Chondrocyte (in vitro differentiated cells): ENCODE results near the gene SCAPER. TPM values are rescaled to one million over a fixed set of nuclear protein-coding genes. Genes with fewer than 3 reads are reported as not detected.

ENCODE experiments used
- DNase-seq: peaks from one replicate; pipeline ENCODE4 v3.0.0; 2021; ENCODE audit warnings: mixed read lengths, low spot score
- H3K27ac Mint-ChIP-seq: one replicate; pipeline ENCODE4 v1.8.0; 2021; ENCODE audit warnings: mild to moderate bottlenecking, moderate library complexity, mixed read lengths; ENCODE audit not compliant: unreplicated experiment
- H3K27me3 Mint-ChIP-seq: 2 replicates; pipeline ENCODE4 v1.8.0; 2021; ENCODE audit warnings: low read depth, mixed read lengths
- H3K36me3 Mint-ChIP-seq: 2 replicates; pipeline ENCODE4 v1.8.0; 2021; ENCODE audit warnings: low read depth, mixed read lengths
- H3K4me1 Mint-ChIP-seq: 2 replicates; pipeline ENCODE4 v1.8.0; 2021; ENCODE audit warnings: low read depth, mild to moderate bottlenecking, mixed read lengths
- H3K4me3 Mint-ChIP-seq: one replicate; pipeline ENCODE4 v1.8.0; 2021; ENCODE audit warnings: mild to moderate bottlenecking, moderate library complexity, mixed read lengths; ENCODE audit not compliant: unreplicated experiment
- H3K9me3 Mint-ChIP-seq: 2 replicates; pipeline ENCODE4 v1.8.0; 2021; ENCODE audit warnings: low read depth, mixed read lengths
- CTCF ChIP-seq: fragments of 200-600 bp; sonication (generic); IDR thresholded peaks from 2 replicates; pipeline ENCODE4 v1.5.0; 2021; ENCODE audit warnings: antibody characterized with exemption, mild to moderate bottlenecking, moderate library complexity
- total RNA-seq: library from RNA; stranded (reverse); gene quantifications from 3 replicates; pipeline ENCODE4 v1.2.1, GENCODE V29; 2021

Gene SCAPER
- total RNA-seq, 1 donor from 2014 or later = 17.3 TPM

- Mint-ChIP-seq H3K27me3 (no peaks in the 10 kb centered on the region), H3K36me3 (peaks cover 6% of the 10 kb centered on the region), H3K4me1 (peaks cover 3% of the 10 kb centered on the region), H3K9me3 (peaks cover 14% of the 10 kb centered on the region), H3K27ac (no peak overlapping the region), H3K4me3 (no peak overlapping the region)
- no peak for DNase-seq
- TF ChIP-seq CTCF = no peak
Measured at GRCh38 chr15:76391847-76392246, 513.3 kb downstream of the SCAPER start.

GRCh38 chr15:76391309-76391708 lies 513.8 kb downstream of the SCAPER start:
- no peaks in the 10 kb centered on the region for H3K27me3 Mint-ChIP-seq
- TF ChIP-seq CTCF = no peak
- H3K36me3 Mint-ChIP-seq = peaks cover 8% of the 10 kb centered on the region
- DNase-seq = no peak
- H3K4me1 Mint-ChIP-seq = peaks cover 3% of the 10 kb centered on the region
- peaks cover 11% of the 10 kb centered on the region for H3K9me3 Mint-ChIP-seq
- no peak overlapping the region for H3K4me3 Mint-ChIP-seq
- H3K27ac Mint-ChIP-seq = no peak overlapping the region

GRCh38 chr15:76390571-76390970 lies 514.6 kb downstream of the SCAPER start:
- H3K4me3 Mint-ChIP-seq = no peak overlapping the region
- no peak overlapping the region for H3K27ac Mint-ChIP-seq
- H3K27me3 Mint-ChIP-seq = no peaks in the 10 kb centered on the region
- peaks cover 3% of the 10 kb centered on the region for H3K4me1 Mint-ChIP-seq
- TF ChIP-seq CTCF = no peak
- peaks cover 6% of the 10 kb centered on the region for H3K36me3 Mint-ChIP-seq
- H3K9me3 Mint-ChIP-seq = peaks cover 7% of the 10 kb centered on the region
- no peak for DNase-seq

- H3K27ac Mint-ChIP-seq = no peak overlapping the region
- no peaks in the 10 kb centered on the region for H3K27me3 Mint-ChIP-seq
- DNase-seq = no peak
- TF ChIP-seq CTCF = no peak
- peaks cover 6% of the 10 kb centered on the region for H3K36me3 Mint-ChIP-seq
- H3K4me1 Mint-ChIP-seq = no peaks in the 10 kb centered on the region
- no peak overlapping the region for H3K4me3 Mint-ChIP-seq
- peaks cover 5% of the 10 kb centered on the region for H3K9me3 Mint-ChIP-seq
Measured at GRCh38 chr15:76386926-76387325, 518.2 kb downstream of the SCAPER start.

- TF ChIP-seq CTCF = no peak
- no peak overlapping the region for H3K4me3 Mint-ChIP-seq
- peaks cover 5% of the 10 kb centered on the region for H3K9me3 Mint-ChIP-seq
- DNase-seq = no peak
- no peak overlapping the region for H3K27ac Mint-ChIP-seq
- H3K4me1 Mint-ChIP-seq = no peaks in the 10 kb centered on the region
- H3K36me3 Mint-ChIP-seq = peaks cover 6% of the 10 kb centered on the region
- no peaks in the 10 kb centered on the region for H3K27me3 Mint-ChIP-seq
Measured at GRCh38 chr15:76386178-76386577, 519.0 kb downstream of the SCAPER start.
